H9 (cell line): ENCODE results near the gene NAA20. TPM values are rescaled to one million over a fixed set of nuclear protein-coding genes. Genes with fewer than 3 reads are reported as not detected.

ENCODE experiments used
- DNase-seq: peaks from one replicate; pipeline ENCODE4 v3.0.0-alpha.2; 2017
- H2AFZ ChIP-seq: one replicate; pipeline ENCODE4 v1.6.1; 2013; ENCODE audit warnings: mild to moderate bottlenecking, low read length, control low read depth, moderate library complexity
- H2AK5ac ChIP-seq: 2 replicates; pipeline ENCODE4 v1.6.1; 2013; ENCODE audit warnings: low read length, control low read depth, mixed read lengths; ENCODE audit not compliant: insufficient read length
- H2BK120ac ChIP-seq: one replicate; pipeline ENCODE4 v1.6.1; 2013; ENCODE audit warnings: low read depth, mild to moderate bottlenecking, low read length, control low read depth, inconsistent platforms; ENCODE audit not compliant: poor library complexity, severe bottlenecking
- H2BK12ac ChIP-seq: 2 replicates; pipeline ENCODE4 v1.6.1; 2013; ENCODE audit warnings: low read length, control low read depth, mixed read lengths, low read depth; ENCODE audit not compliant: insufficient read length
- H2BK15ac ChIP-seq: 2 replicates; pipeline ENCODE4 v1.6.1; 2013; ENCODE audit warnings: low read depth, low read length, control low read depth
- H2BK20ac ChIP-seq: one replicate; pipeline ENCODE4 v1.6.1; 2013; ENCODE audit warnings: low read depth, mild to moderate bottlenecking, low read length, control low read depth, inconsistent platforms; ENCODE audit not compliant: poor library complexity, severe bottlenecking
- H2BK5ac ChIP-seq: 2 replicates; pipeline ENCODE4 v1.6.1; 2013; ENCODE audit warnings: low read length, control low read depth, mixed read lengths; ENCODE audit not compliant: insufficient read length
- H3K14ac ChIP-seq: 2 replicates; pipeline ENCODE4 v1.6.1; 2013; ENCODE audit warnings: low read length, control low read depth; ENCODE audit not compliant: insufficient read depth
- H3K18ac ChIP-seq: 2 replicates; pipeline ENCODE4 v1.6.1; 2013; ENCODE audit warnings: low read depth, mild to moderate bottlenecking, mixed read lengths, low read length, control low read depth; ENCODE audit not compliant: insufficient read length
- H3K23ac ChIP-seq: 2 replicates; pipeline ENCODE4 v1.6.1; 2013; ENCODE audit warnings: low read length, control low read depth, mixed read lengths, low read depth; ENCODE audit not compliant: insufficient read length
- H3K23me2 ChIP-seq: 2 replicates; pipeline ENCODE4 v1.6.1; 2013; ENCODE audit warnings: low read depth, mild to moderate bottlenecking, mixed read lengths, low read length, control low read depth; ENCODE audit not compliant: insufficient read length, poor library complexity, severe bottlenecking
- H3K27ac ChIP-seq: 2 replicates; pipeline ENCODE4 v1.5.1; 2013; ENCODE audit warnings: low read length, control low read depth, mixed read lengths, low read depth; ENCODE audit not compliant: insufficient read length
- H3K27me3 ChIP-seq: 2 replicates; pipeline ENCODE4 v1.6.1; 2013; ENCODE audit warnings: low read length, control low read depth, inconsistent platforms; ENCODE audit not compliant: insufficient read depth
- H3K4ac ChIP-seq: 2 replicates; pipeline ENCODE4 v1.6.1; 2013; ENCODE audit warnings: low read depth, mild to moderate bottlenecking, control low read depth, inconsistent platforms, low read length, moderate library complexity
- H3K4me1 ChIP-seq: 2 replicates; pipeline ENCODE4 v1.6.1; 2013; ENCODE audit warnings: low read length, control low read depth, inconsistent platforms; ENCODE audit not compliant: insufficient read depth
- H3K4me2 ChIP-seq: 2 replicates; pipeline ENCODE4 v1.6.1; 2013; ENCODE audit warnings: low read length, control low read depth, mixed read lengths; ENCODE audit not compliant: insufficient read length, insufficient read depth
- H3K56ac ChIP-seq: 2 replicates; pipeline ENCODE4 v1.6.1; 2013; ENCODE audit warnings: low read depth, mild to moderate bottlenecking, mixed read lengths, low read length, control low read depth; ENCODE audit not compliant: insufficient read length
- H3K79me1 ChIP-seq: 2 replicates; pipeline ENCODE4 v1.6.1; 2013; ENCODE audit warnings: low read depth, mild to moderate bottlenecking, moderate library complexity, low read length, control low read depth, inconsistent platforms; ENCODE audit not compliant: insufficient read depth, poor library complexity, severe bottlenecking
- H3K79me2 ChIP-seq: 2 replicates; pipeline ENCODE4 v1.6.1; 2013; ENCODE audit warnings: low read length, control low read depth, inconsistent platforms; ENCODE audit not compliant: insufficient read depth
- H3K9ac ChIP-seq: 2 replicates; pipeline ENCODE4 v1.6.1; 2013; ENCODE audit warnings: low read length, control low read depth, mixed read lengths; ENCODE audit not compliant: insufficient read length; ENCODE audit errors: extremely low read depth
- H3K9me3 ChIP-seq: one replicate; pipeline ENCODE4 v1.6.1; 2013; ENCODE audit warnings: low read depth, low read length, inconsistent platforms; ENCODE audit not compliant: control insufficient read depth
- H3T11ph ChIP-seq: one replicate; pipeline ENCODE4 v1.6.1; 2013; ENCODE audit warnings: mild to moderate bottlenecking, low read length, control low read depth, inconsistent platforms
- H4K20me1 ChIP-seq: one replicate; pipeline ENCODE4 v1.6.1; 2013; ENCODE audit not compliant: control insufficient read depth, insufficient read length, insufficient read depth
- H4K5ac ChIP-seq: 2 replicates; pipeline ENCODE4 v1.6.1; 2013; ENCODE audit warnings: low read depth, mild to moderate bottlenecking, mixed read lengths, low read length, control low read depth; ENCODE audit not compliant: insufficient read length
- H4K8ac ChIP-seq: replicated peaks from 2 replicates; pipeline ENCODE4 v1.6.1; 2013; ENCODE audit warnings: low read length, control low read depth, mixed read lengths, low read depth; ENCODE audit not compliant: insufficient read length
- H4K91ac ChIP-seq: 2 replicates; pipeline ENCODE4 v1.6.1; 2013; ENCODE audit warnings: low read depth, mild to moderate bottlenecking, moderate library complexity, mixed read lengths, low read length, control low read depth; ENCODE audit not compliant: insufficient read length
- H3K27ac Mint-ChIP-seq, 3 experiments: 2 replicates in 2 of 3; 3 replicates in 1 of 3; pipeline ENCODE4 v1.8.0; 2020 to 2021; ENCODE audit warnings: mixed read lengths in 3 of 3, mild to moderate bottlenecking in 1 of 3, moderate library complexity in 1 of 3
- H3K27me3 Mint-ChIP-seq: 2 replicates; pipeline ENCODE4 v1.8.0; 2021; ENCODE audit warnings: low read depth, mild to moderate bottlenecking, moderate library complexity, mixed read lengths
- H3K36me3 Mint-ChIP-seq, 3 experiments: 2 replicates in 2 of 3; 3 replicates in 1 of 3; pipeline ENCODE4 v1.8.0; 2020 to 2021; ENCODE audit warnings: low read depth in 3 of 3, mixed read lengths in 3 of 3; ENCODE audit not compliant: insufficient read depth in 1 of 3
- H3K4me1 Mint-ChIP-seq, 2 experiments: 2 replicates each; pipeline ENCODE4 v1.8.0; 2020; ENCODE audit warnings: mixed read lengths in 2 of 2
- H3K4me3 Mint-ChIP-seq, 2 experiments: 2 replicates in 1 of 2; 3 replicates in 1 of 2; pipeline ENCODE4 v1.8.0; 2020 to 2021; ENCODE audit warnings: mild to moderate bottlenecking in 2 of 2, mixed read lengths in 2 of 2, moderate library complexity in 1 of 2
- H3K9me3 Mint-ChIP-seq, 2 experiments: 2 replicates in 1 of 2; 3 replicates in 1 of 2; pipeline ENCODE4 v1.8.0; 2020; ENCODE audit warnings: mild to moderate bottlenecking in 2 of 2, mixed read lengths in 2 of 2, moderate library complexity in 1 of 2
- CTCF ChIP-seq: fragments of 200-600 bp; sonication (generic); conservative IDR thresholded peaks from 3 replicates; pipeline ENCODE4 v1.8.0; 2021; ENCODE audit warnings: antibody characterized with exemption, mild to moderate bottlenecking
- WGBS: extraction: QIAGEN DNeasy Blood & Tissue Kit; methylation state at CpG from one replicate; pipeline ENCODE4 v1.1.7; 2013; ENCODE audit warnings: missing lambda C conversion rate, low lambda C conversion rate, mixed read lengths; ENCODE audit not compliant: insufficient read length; ENCODE audit errors: extremely low coverage; 5-methylcytosine and 5-hydroxymethylcytosine counted together
- total RNA-seq: library from RNA; stranded (reverse); gene quantifications from 2 replicates; pipeline ENCODE4 v1.2.1, GENCODE V29; 2021

NAA20 gene
- total RNA-seq, 1 experiment from 2014 or later, result 48.1 TPM

GRCh38 chr20:20021835-20022234 lies 4.7 kb downstream of the NAA20 start:
- Histone ChIP-seq H3K18ac (no peak overlapping the region), H3K79me1 (peaks cover 6% of the 10 kb centered on the region), H2BK12ac (no peak overlapping the region), H3T11ph (no peak overlapping the region), H3K27me3 (no peaks in the 10 kb centered on the region), H3K9me3 (no peaks in the 10 kb centered on the region), H3K14ac (no peak overlapping the region), H4K20me1 (no peaks in the 10 kb centered on the region), H3K4me1 (peaks cover 2% of the 10 kb centered on the region; the same call in 1 of the 2 replicates), H3K4ac (no peak overlapping the region), H2BK20ac (no peak overlapping the region), H2BK5ac (no peak overlapping the region), H3K4me2 (no peak overlapping the region), H3K23me2 (no peaks in the 10 kb centered on the region), H2BK15ac (no peak overlapping the region), H3K27ac (no peak overlapping the region), H3K56ac (no peak overlapping the region), H4K5ac (no peak overlapping the region), H3K23ac (no peak overlapping the region), H2BK120ac (no peak overlapping the region), H3K79me2 (peaks cover 11% of the 10 kb centered on the region; the same call in 1 of the 2 replicates), H4K91ac (no peak overlapping the region), H4K8ac (no peak overlapping the region), H3K9ac (no peak overlapping the region), H2AK5ac (no peak overlapping the region), H2AFZ (no peak overlapping the region)
- WGBS, result no CpG with 5 or more reads among the region's 7 CpGs
- Mint-ChIP-seq H3K36me3 (peaks cover 0 to 14% (median 12%) of the 10 kb centered on the region in 3 experiments; a peak in 5 of 7 replicates), H3K4me3 (no peak overlapping the region), H3K9me3 (no peaks in the 10 kb centered on the region), H3K4me1 (peaks cover 13 to 27% of the 10 kb centered on the region in 2 experiments), H3K27me3 (no peaks in the 10 kb centered on the region; the same call in 1 of the 2 replicates), H3K27ac (no peak overlapping the region; a peak in 1 of 7 replicates)
- DNase-seq, result no peak
- TF ChIP-seq CTCF, result no peak
